ENCODE data around the gene PTPRU. TPM values are rescaled to one million over a fixed set of nuclear protein-coding genes. Genes with fewer than 3 reads are reported as not detected.

The PTPRU gene
- total RNA-seq, 1 experiment from 2014 or later, result 25.7 TPM

- Histone ChIP-seq H3K36me3 (ENCODE audit: low read depth, low read length) (no peaks in the 10 kb centered on the region), H4K20me1 (ENCODE audit: low read length) (no peaks in the 10 kb centered on the region), H3K79me2 (ENCODE audit: low read length) (no peaks in the 10 kb centered on the region), H3K27me3 (ENCODE audit: low read length) (no peaks in the 10 kb centered on the region), H3K4me1 (ENCODE audit: insufficient read depth, low read length) (0 out of 2 replicates have a peak, but pooled peaks cover 3% of the 10 kb centered on the region), H3K9me2 (replicated peaks; ENCODE audit: low read length) (no peaks in the 10 kb centered on the region), H3K9me3 (ENCODE audit: low read length) (no peaks in the 10 kb centered on the region), H3F3A (ENCODE audit: low read length, unreplicated experiment) (no peaks in the 10 kb centered on the region), H3K4me2 (ENCODE audit: low read length) (no peak overlapping the region), H3K9ac (ENCODE audit: low read length) (no peak overlapping the region), H2AFZ (ENCODE audit: low read length) (no peak overlapping the region), H3K4me3 (ENCODE audit: low read length) (no peak overlapping the region), H3K27ac (ENCODE audit: low read length) (no peak overlapping the region)
- no TSS peak for BruUV-seq (replicated peaks)
- TF ChIP-seq CTCF (conservative IDR thresholded peaks at IDR 0.05; ENCODE audit: low read depth, low read length) (no peak), EZH2phosphoT487 (IDR thresholded peaks at IDR 0.05; ENCODE audit: borderline replicate concordance, low read length) (no peak), EZH2 (IDR thresholded peaks at IDR 0.05; ENCODE audit: low read length, unreplicated experiment) (no peak)
- intact Hi-C loops (cut with micrococcal nuclease), result no loop called here
- DNase-seq (no peak), ATAC-seq (no peak)
- ChIA-PET POLR2A (ENCODE audit: unreplicated experiment) (no interaction called here), CTCF (no interaction called here)
Measured at GRCh38 chr1:29304025-29304684, 67.8 kb downstream of the PTPRU start.

GRCh38 chr1:29305943-29306342, 69.6 kb downstream of the PTPRU start:
- ATAC-seq (no peak), DNase-seq (no peak)
- Histone ChIP-seq H3K79me2 (ENCODE audit: low read length) (no peaks in the 10 kb centered on the region), H3K4me2 (ENCODE audit: low read length) (no peak overlapping the region), H3K27me3 (ENCODE audit: low read length) (no peaks in the 10 kb centered on the region), H2AFZ (ENCODE audit: low read length) (no peak overlapping the region), H3K9me3 (ENCODE audit: low read length) (no peaks in the 10 kb centered on the region), H3K4me3 (ENCODE audit: low read length) (no peak overlapping the region), H3K9me2 (replicated peaks; ENCODE audit: low read length) (no peaks in the 10 kb centered on the region), H4K20me1 (ENCODE audit: low read length) (no peaks in the 10 kb centered on the region), H3K36me3 (ENCODE audit: low read depth, low read length) (no peaks in the 10 kb centered on the region), H3K4me1 (ENCODE audit: insufficient read depth, low read length) (0 out of 2 replicates have a peak, but pooled peaks cover 3% of the 10 kb centered on the region), H3K27ac (ENCODE audit: low read length) (no peak overlapping the region), H3F3A (ENCODE audit: low read length, unreplicated experiment) (no peaks in the 10 kb centered on the region), H3K9ac (ENCODE audit: low read length) (no peak overlapping the region)
- ChIA-PET CTCF (no interaction called here), POLR2A (ENCODE audit: unreplicated experiment) (no interaction called here)
- intact Hi-C loops (cut with micrococcal nuclease), result loop anchor here (2.0 kb wide), 1 partner anchor 61 kb away; no protein-coding TSS in a partner anchor
- TF ChIP-seq EZH2 (IDR thresholded peaks at IDR 0.05; ENCODE audit: low read length, unreplicated experiment) (no peak), CTCF (conservative IDR thresholded peaks at IDR 0.05; ENCODE audit: low read depth, low read length) (no peak), EZH2phosphoT487 (IDR thresholded peaks at IDR 0.05; ENCODE audit: borderline replicate concordance, low read length) (no peak)
- no TSS peak for BruUV-seq (replicated peaks)

- DNase-seq (no peak), ATAC-seq (no peak)
- Histone ChIP-seq H3K9me3 (ENCODE audit: low read length) (no peaks in the 10 kb centered on the region), H3K4me1 (ENCODE audit: insufficient read depth, low read length) (0 out of 2 replicates have a peak, but pooled peaks cover 3% of the 10 kb centered on the region), H3K36me3 (ENCODE audit: low read depth, low read length) (no peaks in the 10 kb centered on the region), H4K20me1 (ENCODE audit: low read length) (no peaks in the 10 kb centered on the region), H3F3A (ENCODE audit: low read length, unreplicated experiment) (no peaks in the 10 kb centered on the region), H3K27ac (ENCODE audit: low read length) (no peak overlapping the region), H3K79me2 (ENCODE audit: low read length) (no peaks in the 10 kb centered on the region), H3K9ac (ENCODE audit: low read length) (no peak overlapping the region), H3K9me2 (replicated peaks; ENCODE audit: low read length) (no peaks in the 10 kb centered on the region), H2AFZ (ENCODE audit: low read length) (no peak overlapping the region), H3K4me2 (ENCODE audit: low read length) (no peak overlapping the region), H3K4me3 (ENCODE audit: low read length) (no peak overlapping the region), H3K27me3 (ENCODE audit: low read length) (no peaks in the 10 kb centered on the region)
- POLR2A ChIA-PET (ENCODE audit: unreplicated experiment), result no interaction called here
- CTCF ChIA-PET, result no interaction called here
- BruUV-seq (replicated peaks), result no TSS peak
- TF ChIP-seq EZH2phosphoT487 (IDR thresholded peaks at IDR 0.05; ENCODE audit: borderline replicate concordance, low read length), result no peak
- no peak for TF ChIP-seq CTCF (conservative IDR thresholded peaks at IDR 0.05; ENCODE audit: low read depth, low read length)
- no peak for TF ChIP-seq EZH2 (IDR thresholded peaks at IDR 0.05; ENCODE audit: low read length, unreplicated experiment)
- intact Hi-C loops (cut with micrococcal nuclease), result loop anchor here (2.0 kb wide), 1 partner anchor 62 kb away; no protein-coding TSS in a partner anchor
Measured at GRCh38 chr1:29306471-29307140, 70.3 kb downstream of the PTPRU start.
